ENCODE data around the gene ERCC2. TPM values are rescaled to one million over a fixed set of nuclear protein-coding genes. Genes with fewer than 3 reads are reported as not detected.

The ERCC2 gene
- total and polyA plus RNA-seq, 2 of the 8 experiments (the other 6 are each of a cell fraction or from before 2014, with no cell fraction given), result 107 to 117 TPM

GRCh38 chr19:45321848-45322247 lies 48.5 kb downstream of the ERCC2 start:
- no peak overlapping the region for H2BK120ac ChIP-seq (replicated peaks; ENCODE audit: low read depth, low read length)
- H3K27me3 ChIP-seq (replicated peaks in 1 of 4; ENCODE audit: control insufficient read depth in 3 of 4, extremely low read depth in 1 of 4, insufficient read depth in 3 of 4, low read length in 3 of 4), result peaks cover 0 to 14% (median 13%) of the 10 kb centered on the region in 4 experiments; a peak in 5 of 7 replicates
- no peak overlapping the region for H3K4ac ChIP-seq (replicated peaks; ENCODE audit: insufficient read length, low read depth, low read length)
- H3K36me3 ChIP-seq (ENCODE audit: control insufficient read depth in 2 of 4, insufficient read depth in 4 of 4, low read length in 3 of 4), result no peaks in the 10 kb centered on the region
- H2BK15ac ChIP-seq (ENCODE audit: low read length), result no peak overlapping the region
- H3K4me3 ChIP-seq (ENCODE audit: extremely low read depth in 1 of 4, insufficient read depth in 2 of 4, low read depth in 3 of 4, low read length in 4 of 4), result no peak overlapping the region
- H3K18ac ChIP-seq (ENCODE audit: extremely low read depth, low read length), result no peak overlapping the region
- CTCF ChIA-PET (ENCODE audit: partially characterized antibody), result interaction anchor here (1.1 to 4.0 kb wide), 3 partner anchors 17 to 135 kb away, joined by 3 to 13 read pairs (median 4); no protein-coding TSS in a partner anchor
- no peak overlapping the region for H2AK5ac ChIP-seq (ENCODE audit: low read depth, low read length)
- no peak overlapping the region for H3K56ac ChIP-seq (replicated peaks; ENCODE audit: insufficient read length, low read depth, low read length)
- no peak overlapping the region for H2BK12ac ChIP-seq (ENCODE audit: low read depth, low read length)
- H3K4me1 ChIP-seq (replicated peaks in 1 of 4; ENCODE audit: control insufficient read depth in 3 of 4, insufficient read depth in 4 of 4, low read length in 3 of 4), result peaks cover 2 to 18% (median 6%) of the 10 kb centered on the region in 4 experiments; a peak in 6 of 7 replicates
- H3K79me1 ChIP-seq (ENCODE audit: low read depth, low read length), result no peaks in the 10 kb centered on the region
- H2BK20ac ChIP-seq (ENCODE audit: low read length), result no peak overlapping the region
- no peak overlapping the region for H4K91ac ChIP-seq (replicated peaks; ENCODE audit: insufficient read length, low read length)
- H3K23ac ChIP-seq (ENCODE audit: insufficient read length), result no peak overlapping the region
- H3K4me2 ChIP-seq (ENCODE audit: insufficient read depth in 1 of 2, low read depth in 2 of 2, low read length in 2 of 2), result no peak overlapping the region
- POLR2A ChIA-PET (ENCODE audit: partially characterized antibody), result no interaction called here
- DNase-seq (ENCODE audit: low read depth in 1 of 2, low spot score in 2 of 2) (no peak), FAIRE-seq (no peak)
- H3K9ac ChIP-seq (replicated peaks in 1 of 4; ENCODE audit: extremely low read depth in 1 of 4, low read depth in 3 of 4, low read length in 3 of 4), result no peak overlapping the region
- no peak overlapping the region for H2BK5ac ChIP-seq (ENCODE audit: low read depth, low read length)
- no peak overlapping the region for H4K5ac ChIP-seq (ENCODE audit: insufficient read length, low read depth, low read length)
- WGBS, 2 experiments (ENCODE audit: extremely low coverage in 1 of 2, insufficient coverage in 1 of 2, insufficient read length in 1 of 2, insufficient replicate concordance in 2 of 2, low coverage in 1 of 2, low lambda C conversion rate in 2 of 2, missing lambda C conversion rate in 1 of 2), result 84% methylated on average over 7 of the region's 7 CpGs; no CpG with 5 or more reads in 1 of the 2 experiments
- H3K23me2 ChIP-seq (ENCODE audit: low read depth, low read length), result peaks cover 3% of the 10 kb centered on the region; the same call in 1 of the 2 replicates
- no peaks in the 10 kb centered on the region for H3K9me3 ChIP-seq (ENCODE audit: insufficient read depth in 2 of 2, low read depth in 1 of 2, low read length in 1 of 2)
- no peaks in the 10 kb centered on the region for H3K79me2 ChIP-seq (ENCODE audit: control insufficient read depth in 1 of 2, insufficient read depth in 2 of 2, low read length in 2 of 2)
- H4K20me1 ChIP-seq (replicated peaks in 1 of 2; ENCODE audit: control insufficient read depth in 1 of 2, insufficient read depth in 2 of 2, low read length in 2 of 2), result peaks cover 0 to 2% of the 10 kb centered on the region in 2 experiments
- H3K14ac ChIP-seq (ENCODE audit: insufficient read length), result no peak overlapping the region
- no peak overlapping the region for H3K27ac ChIP-seq (ENCODE audit: low read depth, low read length)
- no peak overlapping the region for H4K8ac ChIP-seq (ENCODE audit: extremely low read depth, insufficient read depth, low read length)
- H2AFZ ChIP-seq (ENCODE audit: low read length), result no peak overlapping the region
- TF ChIP-seq NANOG (IDR thresholded peaks at IDR 0.05; ENCODE audit: insufficient read depth, low read depth, low read length, poor library complexity, severe bottlenecking) (no peak), CREB1 (IDR thresholded peaks at IDR 0.05) (no peak), BACH1 (IDR thresholded peaks at IDR 0.05; ENCODE audit: low read length) (no peak), ATF3 (IDR thresholded peaks at IDR 0.05; ENCODE audit: insufficient read depth, low read depth, low read length) (no peak), SAP30 (IDR thresholded peaks at IDR 0.05; ENCODE audit: insufficient read depth, insufficient replicate concordance, low read length) (no peak), ATF2 (IDR thresholded peaks at IDR 0.05; ENCODE audit: low read length) (no peak), RAD21 (IDR thresholded peaks at IDR 0.05 in 1 of 2, conservative IDR thresholded peaks at IDR 0.05 in 1 of 2; ENCODE audit: low read depth in 2 of 2, low read length in 2 of 2) (no peak), BRCA1 (IDR thresholded peaks at IDR 0.05; ENCODE audit: low read depth, low read length) (no peak), POU5F1 (IDR thresholded peaks at IDR 0.05; ENCODE audit: low read depth, low read length) (no peak), TCF12 (IDR thresholded peaks at IDR 0.05; ENCODE audit: low read depth, low read length) (no peak), CTBP2 (IDR thresholded peaks at IDR 0.05; ENCODE audit: borderline replicate concordance, insufficient read depth, insufficient read length, low read length) (no peak)
